Left lung (tissue), 14 donors: ENCODE measurements around the gene SEC61A1. TPM values are rescaled to one million over a fixed set of nuclear protein-coding genes. Genes with fewer than 3 reads are reported as not detected.

Source experiments
- ATAC-seq: fragments of 200-7000 bp; cut with Tn5 transposase; one replicate; pipeline ENCODE4 v1.9.1; 2020; ENCODE audit warnings: moderate library complexity
- DNase-seq, 4 donors: peaks; one replicate each; pipeline ENCODE4 v3.0.0-alpha.2; 2013 to 2020
- H3K27ac ChIP-seq, 2 donors: fragments of 200-600 bp; sonication (generic) in 1 of 2; one replicate each; pipeline versions ENCODE4 v1.5.0 to v1.8.0; 2020 to 2021
- H3K27me3 ChIP-seq, 2 donors: fragments of 200-600 bp; sonication (generic) in 1 of 2; one replicate each; pipeline versions ENCODE4 v1.5.0 to v1.8.0; 2020 to 2021
- H3K36me3 ChIP-seq, 2 donors: fragments of 200-600 bp; sonication (generic) in 1 of 2; one replicate each; pipeline versions ENCODE4 v1.5.0 to v1.8.0; 2020 to 2021
- H3K4me1 ChIP-seq, 2 donors: fragments of 200-600 bp; one replicate each; pipeline ENCODE4 v1.8.0; 2021
- H3K4me3 ChIP-seq, 2 donors: fragments of 200-600 bp; sonication (generic) in 1 of 2; one replicate each; pipeline versions ENCODE4 v1.5.0 to v1.8.0; 2020 to 2021; ENCODE audit warnings: mild to moderate bottlenecking in 1 of 2
- H3K9me3 ChIP-seq, 2 donors: fragments of 200-600 bp; sonication (generic) in 1 of 2; one replicate each; pipeline versions ENCODE4 v1.5.0 to v1.8.0; 2020 to 2021
- CTCF ChIP-seq, 2 donors: fragments of 200-600 bp; sonication (generic) in 1 of 2; IDR thresholded peaks; one replicate each; pipeline versions ENCODE4 v1.5.0 to v1.8.0; 2021; ENCODE audit warnings: antibody characterized with exemption in 2 of 2
- intact Hi-C, 2 donors: fragments of 100-400 bp; cut with DNase I; formaldehyde crosslinking; loops; one replicate each; pipeline versions ENCODE4 v1.11.2 to v1.14.2; 2022
- long read RNA-seq, 12 donors: library from polyadenylated mRNA in 2 of 12; unstranded in 2 of 12; transcript quantifications; one replicate each; pipeline ENCODE4 v2.0.0 and lab custom pipeline, GENCODE V29; 2019 to 2026
- polyA plus RNA-seq, 6 donors: library from polyadenylated mRNA; unstranded; fragments of 120-200 nt; gene quantifications; one replicate each; pipeline ENCODE4 v1.2.1, GENCODE V29; 2013; ENCODE audit not compliant: insufficient read length in 6 of 6
- total RNA-seq, 2 donors: library from RNA; stranded (reverse); fragmentation: NEBNext Ultra II Directional; extraction: Animal tissue kit (Norgen Biotek cat#: 25700); gene quantifications; one replicate each; pipeline ENCODE4 v1.2.1, GENCODE V29; 2021
- donor health status: DM: no; HTN: yes; CAD: no.
- donor health status: DM: no; HTN: no; CAD: no.

SEC61A1 gene
- 100 to 1,000 TPM; 283 to 361 TPM for total RNA-seq
- polyA plus RNA-seq, result 100 to 1,000 TPM; 148 to 190 (median 162) TPM
- long read RNA-seq, donor 1, transcript SEC61A1-201 (12 exons, 3,635 nt), result major isoform, 32 of 94 reads
- long read RNA-seq, donor 1, partial matches to known transcripts, result 60 of 94 reads
- long read RNA-seq, donor 1, other reads (novel, unspliced or antisense), result 0 of 94 reads
- long read RNA-seq, donor 2, transcript SEC61A1-201 (12 exons, 3,635 nt), result major isoform, 35 of 355 reads
- long read RNA-seq, donor 2, partial matches to known transcripts, result 312 of 355 reads
- long read RNA-seq, donor 2, other reads (novel, unspliced or antisense), result 6 of 355 reads
- long read RNA-seq, donor 3, transcript SEC61A1-201 (12 exons, 3,635 nt), result major isoform, 37 of 38 reads
- long read RNA-seq, donor 3, partial matches to known transcripts, result 0 of 38 reads
- long read RNA-seq, donor 3, other reads (novel, unspliced or antisense), result 0 of 38 reads
- long read RNA-seq, donor 4, transcript SEC61A1-201 (12 exons, 3,635 nt), result major isoform, 10 of 44 reads
- long read RNA-seq, donor 4, partial matches to known transcripts, result 33 of 44 reads
- long read RNA-seq, donor 4, other reads (novel, unspliced or antisense), result 1 of 44 reads
- long read RNA-seq, donor 5, transcript SEC61A1-201 (12 exons, 3,635 nt), result major isoform, 39 of 69 reads
- long read RNA-seq, donor 5, partial matches to known transcripts, result 30 of 69 reads
- long read RNA-seq, donor 5, other reads (novel, unspliced or antisense), result 0 of 69 reads
- long read RNA-seq, donor 6, transcript SEC61A1-201 (12 exons, 3,635 nt), result major isoform, 31 of 46 reads
- long read RNA-seq, donor 6, partial matches to known transcripts, result 13 of 46 reads
- long read RNA-seq, donor 6, other reads (novel, unspliced or antisense), result 0 of 46 reads
- long read RNA-seq, donor 7, transcript SEC61A1-201 (12 exons, 3,635 nt), result major isoform, 18 of 106 reads
- long read RNA-seq, donor 7, partial matches to known transcripts, result 74 of 106 reads
- long read RNA-seq, donor 7, other reads (novel, unspliced or antisense), result 14 of 106 reads
- long read RNA-seq, donor 8, transcript SEC61A1-201 (12 exons, 3,635 nt), result major isoform, 36 of 242 reads
- long read RNA-seq, donor 8, partial matches to known transcripts, result 177 of 242 reads
- long read RNA-seq, donor 8, other reads (novel, unspliced or antisense), result 29 of 242 reads
- long read RNA-seq, donor 9, result 0 reads
- long read RNA-seq, donor 10, transcript SEC61A1-201 (12 exons, 3,635 nt), result major isoform, 25 of 85 reads
- long read RNA-seq, donor 10, partial matches to known transcripts, result 56 of 85 reads
- long read RNA-seq, donor 10, other reads (novel, unspliced or antisense), result 4 of 85 reads
- long read RNA-seq, donor 11, transcript SEC61A1-201 (12 exons, 3,635 nt), result major isoform, 35 of 66 reads
- long read RNA-seq, donor 11, partial matches to known transcripts, result 29 of 66 reads
- long read RNA-seq, donor 11, other reads (novel, unspliced or antisense), result 0 of 66 reads
- long read RNA-seq, donor 12, transcript SEC61A1-201 (12 exons, 3,635 nt), result major isoform, 18 of 132 reads
- long read RNA-seq, donor 12, partial matches to known transcripts, result 110 of 132 reads
- long read RNA-seq, donor 12, other reads (novel, unspliced or antisense), result 0 of 132 reads

GRCh38 chr3:128051837-128052594, at the start of gene SEC61A1:
Gene SEC61A1 (plus strand): TSS chr3:128052437. CDS start chr3:128052553, 116 bp downstream.
- peaks cover 0 to 31% of the 10 kb centered on the region in 2 donors for H3K36me3 ChIP-seq
- H3K4me3 ChIP-seq, result peak within 1 kb of the TSS; percentile 83 to 93
- no peaks in the 10 kb centered on the region for H3K27me3 ChIP-seq
- H3K9me3 ChIP-seq, result no peaks in the 10 kb centered on the region
- intact Hi-C loops, result no loop called here
- peak within 1 kb of the TSS; percentile 88 to 97 for H3K27ac ChIP-seq
- no peak for TF ChIP-seq CTCF (IDR thresholded peaks at IDR 0.05)
- peaks cover 9 to 46% of the 10 kb centered on the region in 2 donors for H3K4me1 ChIP-seq
- ATAC-seq, result peak; percentile 96
- DNase-seq, result peak; percentile 90 to 99 (median 96)

- no peak overlapping the region for H3K4me3 ChIP-seq
- no peaks in the 10 kb centered on the region for H3K36me3 ChIP-seq
- no peak overlapping the region for H3K27ac ChIP-seq
- ATAC-seq (no peak), DNase-seq (no peak)
- H3K9me3 ChIP-seq, result no peaks in the 10 kb centered on the region
- TF ChIP-seq CTCF (IDR thresholded peaks at IDR 0.05), result no peak
- H3K4me1 ChIP-seq, result no peaks in the 10 kb centered on the region
- intact Hi-C loops, result no loop called here
- peaks cover 0 to 27% of the 10 kb centered on the region in 2 donors for H3K27me3 ChIP-seq
These were observed 47.6 kb upstream of the SEC61A1 start for GRCh38 chr3:128004661-128005060.

GRCh38 chr3:128006061-128007032, 45.9 kb upstream of the SEC61A1 start:
- no peak overlapping the region for H3K4me3 ChIP-seq
- no peak for DNase-seq
- H3K27ac ChIP-seq, result no peak overlapping the region
- ATAC-seq, result no peak
- no peak for TF ChIP-seq CTCF (IDR thresholded peaks at IDR 0.05)
- no peaks in the 10 kb centered on the region for H3K9me3 ChIP-seq
- intact Hi-C loops, result no loop called here
- peaks cover 0 to 27% of the 10 kb centered on the region in 2 donors for H3K27me3 ChIP-seq
- H3K4me1 ChIP-seq, result no peaks in the 10 kb centered on the region
- no peaks in the 10 kb centered on the region for H3K36me3 ChIP-seq
